Activated CD4-positive, alpha-beta T cell treated with anti-CD3 and anti-CD28 coated beads, Interleukin-10, Interleukin-2, amounts not matched to agents 100 ng/mL and 50 ng/mL, durations not matched to agents 16 hours and 8 hours (primary cell): ENCODE data around the gene EXD3.
A peak's percentile ranks its signal among the peaks of the same experiment; 100 is the strongest.
"Not testable (repeated sequence)": the region's sequence is repeated elsewhere in the genome, so short reads cannot be mapped to it uniquely, and the experiment has no call there.

Experiments used
- DNase-seq: peaks from one replicate; pipeline ENCODE4 v3.0.0-alpha.2; 2020

EXD3 gene, protein sequence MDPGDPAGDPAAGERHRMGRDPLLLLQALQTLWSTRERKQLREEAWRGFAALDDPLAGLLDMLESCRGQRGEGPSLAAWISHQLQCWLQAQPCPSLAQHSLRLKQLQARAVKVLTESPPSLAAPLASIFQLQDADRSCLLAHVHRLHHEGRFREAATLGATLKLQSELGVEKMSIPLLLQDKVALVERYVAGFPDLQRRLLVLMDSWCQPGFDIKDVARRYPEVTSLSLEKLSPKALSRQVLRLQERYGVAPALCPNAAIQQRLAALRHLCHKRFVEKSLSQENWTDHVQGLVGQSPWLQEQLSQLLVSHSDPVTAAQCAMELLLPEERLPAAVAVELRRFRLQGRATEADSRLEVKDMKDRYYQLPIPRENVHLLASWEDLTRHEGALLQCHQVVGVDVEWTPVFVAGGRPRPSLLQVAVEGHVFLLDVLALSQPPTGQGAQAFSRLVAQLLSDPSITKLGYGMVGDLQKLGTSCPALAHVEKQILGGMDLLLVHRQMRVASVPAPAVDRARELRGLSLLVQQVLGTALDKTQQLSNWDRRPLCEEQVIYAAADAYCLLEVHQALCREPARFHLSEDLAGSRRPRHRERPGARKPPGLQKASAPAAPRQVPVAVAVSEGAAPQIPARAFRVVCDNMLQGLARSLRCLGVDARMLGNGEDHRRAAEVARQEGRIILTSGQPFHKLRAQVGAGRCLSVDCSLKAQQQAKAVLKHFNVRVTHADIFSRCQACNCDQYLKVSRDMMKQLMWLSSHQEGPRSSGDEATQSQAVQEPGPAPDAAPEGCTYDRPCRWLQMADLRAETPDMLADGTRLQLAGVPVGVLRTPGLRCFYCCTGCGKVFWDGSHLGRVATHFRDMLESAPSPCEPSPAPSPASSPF

DNA sequence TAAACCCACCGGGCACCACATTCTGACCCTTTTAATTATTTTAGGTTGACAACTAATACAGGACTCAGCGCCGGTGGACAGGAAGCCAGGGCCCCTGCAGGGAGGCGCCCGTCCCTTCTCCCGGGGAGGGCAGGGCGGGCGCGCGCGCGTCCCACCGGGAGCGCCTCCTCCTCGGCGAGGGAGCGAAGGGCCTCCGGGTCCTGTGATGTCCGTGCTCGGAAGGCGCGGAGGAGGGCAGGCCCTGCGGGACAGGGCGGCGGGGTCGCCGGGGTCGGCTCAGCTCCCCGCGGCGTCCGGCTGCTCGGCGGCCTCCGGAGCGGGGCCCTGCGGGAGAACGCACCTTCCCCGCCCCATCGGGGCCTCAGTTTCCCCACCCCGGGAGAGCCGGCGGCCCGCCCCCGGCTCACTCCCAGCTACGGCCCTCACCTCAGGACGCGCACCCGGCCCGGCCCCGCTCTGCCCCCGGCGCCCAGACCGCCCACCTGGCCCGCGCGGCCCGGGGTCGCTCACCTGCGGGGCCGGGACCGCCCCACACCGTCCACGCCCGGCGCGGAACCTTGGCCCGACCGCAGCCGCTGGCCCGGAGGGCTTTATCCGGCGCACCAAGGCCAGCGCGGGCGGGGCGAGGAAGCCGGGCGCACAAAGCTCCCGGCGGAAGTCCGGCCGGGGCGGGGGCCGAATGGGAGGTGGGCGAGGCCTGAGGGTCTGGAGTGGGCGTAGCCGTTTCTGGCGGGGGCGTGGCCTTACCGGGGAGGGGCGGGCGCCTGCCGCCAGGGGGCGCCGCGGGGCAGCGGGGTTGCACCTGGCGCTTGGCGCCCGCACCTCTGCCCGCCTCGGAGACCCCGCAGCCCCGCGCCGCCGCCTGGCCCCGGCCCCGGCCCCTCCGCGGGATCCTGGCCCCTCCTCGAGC, at the start of gene EXD3, which contains the start of gene NOXA1:
Gene EXD3 (minus strand): TSS at position 559 of the 910 bp plus-strand sequence. CDS start 27,805 bp downstream, outside the sequence.
Gene NOXA1 (plus strand): TSS at position 790 of the 910 bp plus-strand sequence. CDS start 137 bp downstream, outside the sequence.
- peak; percentile 97 for DNase-seq

DNA sequence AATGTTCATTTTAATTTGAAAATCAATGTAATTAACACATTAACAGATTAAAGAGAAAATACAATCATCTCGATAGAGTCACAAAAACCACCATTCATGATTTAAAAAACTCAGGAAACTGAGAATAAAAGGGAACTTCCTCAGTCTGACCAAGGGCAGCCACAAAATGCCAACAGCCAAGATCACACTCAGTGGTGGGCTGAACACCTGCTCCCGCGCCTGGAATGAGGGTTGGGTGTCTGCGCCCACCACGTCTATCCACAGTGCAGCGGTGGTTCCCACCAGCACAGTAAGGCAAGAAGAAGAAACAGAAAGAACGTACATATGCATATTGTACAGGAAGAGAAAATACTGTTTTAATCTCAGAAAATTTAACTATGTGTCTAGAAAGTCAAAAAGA, 47.8 kb upstream of the EXD3 start:
- DNase-seq: no peak

DNA sequence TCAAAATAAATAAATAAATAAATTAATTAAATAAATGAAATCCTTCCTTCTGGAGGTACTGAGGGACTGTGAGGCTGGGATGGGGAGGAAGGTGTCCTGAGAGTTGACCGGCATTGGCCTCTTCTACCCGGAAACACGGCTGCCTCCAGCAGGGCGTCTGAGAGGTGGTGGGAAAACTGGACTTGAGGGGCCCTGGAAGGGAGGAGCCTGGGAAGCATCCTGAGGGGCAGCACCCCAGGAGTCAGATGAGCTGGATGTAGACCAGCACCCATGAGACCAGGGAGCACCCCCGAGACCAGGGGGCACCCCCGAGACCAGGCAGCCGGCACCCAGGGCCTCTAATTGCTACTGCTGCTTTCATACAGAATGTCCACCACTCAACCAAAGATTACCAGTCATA, 44.9 kb upstream of the EXD3 start:
- DNase-seq: no peak

DNA sequence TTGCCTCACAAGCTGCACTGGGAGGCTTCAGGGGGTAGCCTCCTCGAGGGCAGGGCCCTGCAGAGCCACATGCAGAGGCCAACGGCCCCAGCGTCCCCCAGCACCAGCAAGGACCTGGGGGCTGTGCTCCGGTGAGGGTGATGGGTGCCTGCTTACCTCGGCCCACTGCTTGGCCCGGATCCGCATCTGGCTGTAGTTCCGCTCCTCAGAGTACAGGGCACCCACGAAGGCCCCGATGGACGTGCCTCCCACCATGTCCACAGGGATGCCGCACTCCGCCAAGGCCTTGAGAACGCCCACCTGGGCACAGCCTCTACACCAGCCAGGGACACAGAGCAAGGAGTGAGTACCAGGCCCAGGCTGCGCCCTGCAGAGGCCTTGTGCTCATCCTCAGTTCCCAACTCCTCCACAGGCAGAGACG, 44.2 kb upstream of the EXD3 start:
- no peak for DNase-seq

DNA sequence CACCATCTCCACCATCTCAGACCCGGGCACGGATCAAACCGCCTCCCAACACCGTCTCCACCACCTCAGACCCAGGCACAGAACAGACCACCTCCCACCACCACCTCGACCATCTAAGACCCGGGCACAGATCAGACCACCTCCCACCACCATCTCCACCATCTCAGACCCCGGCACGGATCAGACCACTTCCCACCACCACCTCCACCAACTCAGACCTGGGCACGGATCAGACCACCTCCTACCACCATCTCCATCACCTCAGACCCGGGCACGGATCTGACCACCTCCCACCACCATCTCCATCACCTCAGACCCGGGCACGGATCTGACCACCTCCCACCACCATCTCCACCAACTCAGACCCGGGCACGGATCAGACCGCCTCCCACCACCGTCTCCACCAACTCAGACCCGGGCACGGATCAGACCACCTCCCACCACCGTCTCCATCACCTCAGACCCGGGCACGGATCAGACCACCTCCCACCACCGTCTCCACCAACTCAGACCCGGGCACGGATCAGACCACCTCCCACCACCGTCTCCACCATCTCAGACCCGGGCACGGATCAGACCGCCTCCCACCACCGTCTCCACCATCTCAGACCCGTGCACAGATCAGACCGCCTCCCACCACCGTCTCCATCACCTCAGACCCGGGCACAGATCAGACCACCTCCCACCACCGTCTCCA, 43.6 kb upstream of the EXD3 start:
- not testable (repeated sequence) for DNase-seq

DNA sequence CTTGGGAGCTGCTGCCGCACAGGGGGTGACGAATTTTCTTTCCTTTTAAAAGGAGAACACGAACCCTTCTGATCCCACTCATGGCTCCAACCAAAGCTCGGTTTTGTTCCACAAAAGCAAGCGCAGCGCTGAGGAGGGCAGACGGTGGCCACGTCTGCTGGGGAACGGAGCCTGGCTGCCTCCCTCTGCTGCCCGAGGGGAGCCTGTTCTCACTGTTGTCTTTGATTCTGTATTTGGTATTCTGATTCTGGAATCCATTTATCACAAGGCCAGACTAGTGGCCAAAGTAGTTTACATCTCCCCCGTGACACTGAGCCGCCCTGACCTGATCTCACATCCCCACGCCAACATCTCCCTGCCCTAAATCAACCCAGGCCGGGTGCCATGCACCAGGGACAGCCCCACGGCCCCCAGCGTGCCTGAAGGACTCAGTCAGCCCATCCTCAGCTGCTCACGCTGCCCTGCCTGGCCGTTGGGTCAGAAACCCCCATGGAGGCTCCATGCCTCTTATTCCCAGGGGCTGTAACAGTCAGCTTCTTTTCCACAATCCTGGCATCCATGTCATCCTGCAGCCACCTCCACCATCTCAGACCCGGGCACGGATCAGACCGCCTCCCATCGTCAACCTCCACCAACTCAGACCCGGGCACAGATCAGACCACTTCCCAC, 42.9 kb upstream of the EXD3 start:
- no peak for DNase-seq

DNA sequence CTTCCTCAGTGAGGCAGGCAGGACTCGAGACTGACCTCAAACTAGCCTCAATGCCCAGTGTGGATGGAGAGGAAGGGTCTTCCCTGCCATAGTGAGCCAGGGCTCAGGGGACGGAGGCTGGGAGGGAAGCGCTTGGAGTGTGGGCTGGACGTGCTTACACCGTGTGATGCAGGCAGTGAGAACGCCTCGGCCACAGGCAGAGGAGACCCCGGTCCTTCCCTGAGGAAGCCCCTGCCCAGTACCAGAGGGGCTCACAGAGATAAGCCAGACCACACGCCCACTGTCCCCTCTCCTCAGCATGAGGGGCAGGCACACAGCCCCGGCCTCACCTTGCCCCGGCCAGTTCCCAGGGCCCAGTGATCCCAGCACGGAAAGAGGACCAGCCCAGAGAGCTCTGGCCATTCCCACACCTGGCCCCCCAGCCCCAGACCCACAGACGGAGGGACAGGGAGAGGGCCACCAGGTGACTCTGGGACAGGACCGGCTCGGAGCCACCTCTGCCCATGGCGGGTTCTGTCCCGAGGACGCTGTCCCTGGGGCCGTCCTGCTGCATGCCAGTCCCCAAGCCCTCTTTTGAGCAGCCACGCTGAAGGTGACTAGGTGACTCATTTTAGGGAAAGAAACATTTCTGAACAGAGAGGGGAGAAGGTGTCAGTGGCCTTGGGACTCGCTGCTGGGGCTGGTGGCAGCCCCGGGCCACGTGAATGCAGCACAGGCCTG, 42.2 kb upstream of the EXD3 start:
- DNase-seq: no peak

DNA sequence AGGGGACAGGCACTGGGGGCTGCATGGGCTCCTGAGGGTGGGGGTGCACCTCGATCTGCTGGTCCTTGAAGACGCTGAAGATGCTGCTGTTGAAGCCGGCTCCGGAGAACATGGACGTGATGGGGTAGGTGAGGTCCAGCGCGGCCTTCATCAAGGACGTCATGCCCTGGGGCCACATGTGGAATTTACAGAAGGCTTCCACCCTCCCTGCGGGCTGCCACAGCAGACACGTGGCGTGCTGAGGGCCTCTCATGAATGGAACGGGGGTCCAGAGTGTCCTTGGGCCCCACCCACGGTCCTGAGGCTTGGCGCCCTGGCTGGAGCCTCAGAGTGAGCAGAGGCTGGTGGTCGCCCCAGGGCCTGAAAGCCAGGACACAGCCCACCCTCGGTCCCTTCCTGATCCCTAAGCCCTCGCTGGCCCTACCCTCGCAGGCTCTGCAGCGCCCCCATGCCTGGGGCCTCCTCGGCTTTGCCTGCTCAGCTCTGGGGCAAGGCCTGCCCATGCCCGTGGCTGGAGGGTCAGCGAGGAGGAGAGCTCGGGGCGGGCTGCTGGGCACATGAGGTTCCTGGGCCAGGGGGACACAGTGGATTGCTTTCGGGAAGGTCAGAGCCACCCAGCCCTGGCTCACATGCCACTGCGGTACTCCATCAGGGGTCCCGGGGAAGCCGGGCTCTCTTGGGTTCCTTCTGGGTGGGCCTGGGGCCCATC, 41.5 kb upstream of the EXD3 start:
- DNase-seq: no peak

DNA sequence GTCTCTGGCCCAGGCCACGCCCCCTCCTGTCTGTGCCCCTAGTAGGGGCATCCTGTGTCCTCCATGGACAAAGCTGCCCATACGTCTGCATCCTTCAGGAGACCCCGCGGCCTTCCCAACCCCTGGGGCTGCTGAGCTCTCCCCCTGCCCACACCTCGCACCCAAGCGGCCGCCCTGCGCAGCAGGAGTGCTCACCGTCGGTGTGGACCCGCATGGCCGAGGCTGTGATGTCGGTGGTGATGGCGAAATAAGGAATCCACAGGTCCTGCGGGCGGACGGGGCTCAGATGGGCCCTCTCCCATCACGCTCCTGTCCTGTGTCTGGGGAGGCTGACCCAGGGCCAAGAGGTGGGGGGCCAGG, 40.9 kb upstream of the EXD3 start:
- no peak for DNase-seq

DNA sequence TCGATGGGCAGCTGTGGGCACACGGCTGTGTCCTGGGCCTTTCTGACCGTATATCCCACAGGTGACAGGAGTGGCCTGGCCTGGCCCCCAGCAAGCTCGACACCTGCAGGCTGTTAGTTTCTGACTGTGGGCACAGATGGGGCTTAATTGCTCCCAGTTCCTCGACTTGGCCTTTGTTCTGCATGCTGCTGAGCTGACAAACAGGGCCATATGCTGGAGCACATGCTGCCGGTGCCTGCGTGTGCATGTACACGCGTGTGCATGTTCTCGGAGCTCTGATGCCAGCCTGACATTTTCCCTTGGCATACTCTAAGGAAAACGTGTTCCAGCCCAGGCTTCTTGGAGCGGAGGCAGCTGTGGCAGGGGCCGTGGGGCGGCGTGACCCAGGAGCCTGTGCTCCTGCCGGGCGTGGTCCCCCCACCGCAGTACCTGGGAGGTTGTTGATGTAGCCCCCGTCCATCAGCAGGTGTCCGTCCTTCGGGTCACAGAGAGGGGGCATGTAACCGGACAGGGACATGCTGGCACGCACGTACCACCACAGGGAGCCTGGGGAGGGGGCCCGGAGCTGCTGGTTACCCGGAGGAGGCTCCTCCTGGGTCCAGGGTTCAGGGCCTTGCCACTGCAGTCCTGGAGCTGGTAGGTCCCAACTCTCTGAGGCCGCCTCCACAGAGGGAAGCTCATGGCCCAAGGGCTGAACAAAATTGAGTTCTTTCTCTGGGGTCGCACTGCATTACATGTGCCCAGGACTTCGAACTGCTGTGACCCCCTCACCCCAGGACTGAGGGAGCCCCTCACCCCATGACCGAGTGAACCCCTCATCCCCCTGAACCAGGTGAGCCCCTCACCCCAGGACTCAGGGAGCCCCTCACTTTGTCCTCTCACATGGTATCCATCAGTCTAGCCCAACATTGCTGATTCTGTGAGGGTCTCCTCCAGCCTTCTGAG, 40.3 kb upstream of the EXD3 start:
- DNase-seq: no peak

DNA sequence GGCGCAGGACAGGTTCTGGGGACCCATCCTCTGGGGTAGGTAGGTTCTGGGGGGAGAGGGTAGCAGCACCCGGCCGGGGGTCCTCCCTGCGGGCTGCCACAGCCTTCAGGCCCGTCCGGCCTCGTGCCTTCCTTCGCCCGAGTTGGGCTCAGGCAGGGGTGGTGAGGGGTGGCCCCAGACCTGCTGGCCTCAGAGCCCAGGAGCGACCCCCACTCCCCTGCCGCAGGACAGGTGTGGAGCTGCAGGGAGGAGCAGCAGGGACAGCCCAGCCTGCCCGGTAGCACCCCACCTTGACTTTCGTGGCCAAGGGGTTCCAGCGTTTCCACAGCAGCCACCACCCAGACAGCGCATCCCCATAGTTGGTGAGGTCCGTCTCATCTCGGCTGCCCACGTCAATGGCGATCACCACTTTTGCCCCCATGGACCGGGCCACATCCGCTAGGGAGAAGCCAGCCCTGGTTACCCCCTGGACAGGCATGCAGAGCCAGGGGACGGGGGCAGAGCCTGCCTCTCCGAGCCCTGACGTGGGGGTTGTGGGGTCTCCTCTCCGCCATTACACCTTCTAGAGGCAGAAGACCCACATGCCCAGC, 39.5 kb upstream of the EXD3 start:
- no peak for DNase-seq

DNA sequence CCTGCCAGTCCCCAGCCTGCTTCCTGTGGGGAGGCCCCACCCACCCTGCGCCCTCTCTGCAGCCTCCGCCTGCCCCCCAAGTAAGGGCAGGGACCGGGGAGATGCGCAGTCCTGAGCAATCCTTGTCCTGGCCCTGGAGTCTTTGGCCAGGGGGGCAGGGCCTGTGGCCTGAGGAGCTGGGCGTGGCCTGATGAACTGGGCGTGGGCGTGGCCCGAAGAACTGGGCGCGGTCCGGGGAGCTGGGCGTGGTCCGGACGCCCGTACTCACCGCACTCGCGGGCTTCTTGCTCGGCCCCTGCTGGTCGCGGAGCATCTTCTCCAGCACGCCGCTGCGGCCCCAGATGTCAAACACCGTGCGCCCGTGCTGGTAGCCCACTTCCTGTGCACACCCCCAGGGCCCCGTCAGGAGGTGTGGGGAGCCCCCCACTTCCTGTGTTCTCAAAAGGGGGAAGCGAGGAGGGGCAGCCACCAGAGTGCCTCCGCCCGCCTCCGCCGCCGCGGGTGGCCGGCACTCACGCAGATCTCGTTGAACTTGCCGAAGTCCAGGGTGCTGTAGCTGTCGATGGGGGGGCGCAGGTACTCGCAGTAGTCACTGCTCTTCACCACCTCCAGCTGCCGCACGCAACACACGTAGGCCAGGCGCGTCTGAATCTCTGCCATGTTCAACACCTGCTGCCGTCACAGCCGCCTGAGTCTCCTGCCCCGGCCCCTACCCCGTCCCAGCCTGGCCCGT, 38.9 kb upstream of the EXD3 start:
- peak; percentile 88 for DNase-seq

DNA sequence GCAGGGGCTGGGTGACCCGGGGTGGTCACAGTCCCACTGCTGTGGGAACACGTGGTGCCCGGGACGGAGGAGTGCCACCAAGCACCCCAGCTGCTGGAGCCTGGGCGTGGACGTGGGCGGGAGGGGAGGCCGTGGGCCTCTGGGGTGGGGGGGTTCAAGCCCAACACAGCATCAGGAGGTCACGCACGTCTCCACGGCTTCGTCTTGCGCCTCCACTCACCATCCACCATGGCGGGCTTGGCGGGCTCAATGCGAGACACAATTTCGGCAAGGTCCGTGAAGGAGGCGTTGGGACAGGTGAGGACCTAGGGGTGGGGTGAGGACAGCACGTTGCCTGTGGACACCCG, 38.3 kb upstream of the EXD3 start:
- DNase-seq: no peak

DNA sequence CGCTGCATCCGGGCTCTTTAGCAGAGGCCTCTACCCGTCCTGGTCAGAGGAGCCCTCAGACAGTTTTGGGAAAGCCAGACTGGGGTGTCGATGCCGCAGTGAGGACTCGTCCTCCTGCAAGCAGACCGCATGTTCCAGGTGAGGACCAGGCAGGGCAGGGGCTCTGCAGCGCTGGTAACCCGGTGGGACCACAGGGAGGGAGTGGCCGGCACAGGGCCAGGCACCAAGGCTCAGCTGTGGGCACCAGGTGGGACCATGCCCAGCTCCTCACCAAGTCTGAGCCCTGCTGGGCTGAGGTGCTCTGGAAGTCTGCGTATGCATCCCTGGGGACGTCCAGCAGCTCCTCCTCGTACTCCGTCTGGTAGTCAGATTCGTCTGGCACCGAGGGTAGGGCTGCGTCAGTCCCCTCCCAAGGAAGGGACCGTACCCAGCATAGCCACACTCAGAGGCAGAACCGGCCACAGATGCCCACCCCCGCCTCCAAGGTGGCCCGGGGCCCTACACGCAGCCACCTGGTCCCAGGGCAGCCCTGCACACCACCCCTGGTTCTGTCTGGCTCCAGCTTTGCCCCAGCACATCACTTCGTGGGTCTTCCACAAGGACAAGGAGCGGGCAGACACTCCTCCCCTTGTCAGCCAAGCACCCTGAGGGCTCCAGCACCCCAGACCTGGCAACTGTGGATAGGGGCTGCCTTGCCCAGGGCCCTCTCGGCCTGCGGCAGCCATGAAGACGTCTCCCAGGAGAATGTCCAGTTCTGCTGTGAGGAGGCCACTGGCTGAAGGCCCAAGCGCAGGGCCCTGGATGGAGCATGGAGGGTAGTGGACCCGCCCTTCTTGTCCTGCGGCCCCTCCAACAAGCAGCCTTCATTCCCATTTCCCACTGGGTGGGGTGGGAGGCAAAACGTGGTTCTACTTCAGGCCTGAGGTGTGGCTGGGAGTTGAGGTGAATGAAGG, 37.7 kb upstream of the EXD3 start:
- no peak for DNase-seq

DNA sequence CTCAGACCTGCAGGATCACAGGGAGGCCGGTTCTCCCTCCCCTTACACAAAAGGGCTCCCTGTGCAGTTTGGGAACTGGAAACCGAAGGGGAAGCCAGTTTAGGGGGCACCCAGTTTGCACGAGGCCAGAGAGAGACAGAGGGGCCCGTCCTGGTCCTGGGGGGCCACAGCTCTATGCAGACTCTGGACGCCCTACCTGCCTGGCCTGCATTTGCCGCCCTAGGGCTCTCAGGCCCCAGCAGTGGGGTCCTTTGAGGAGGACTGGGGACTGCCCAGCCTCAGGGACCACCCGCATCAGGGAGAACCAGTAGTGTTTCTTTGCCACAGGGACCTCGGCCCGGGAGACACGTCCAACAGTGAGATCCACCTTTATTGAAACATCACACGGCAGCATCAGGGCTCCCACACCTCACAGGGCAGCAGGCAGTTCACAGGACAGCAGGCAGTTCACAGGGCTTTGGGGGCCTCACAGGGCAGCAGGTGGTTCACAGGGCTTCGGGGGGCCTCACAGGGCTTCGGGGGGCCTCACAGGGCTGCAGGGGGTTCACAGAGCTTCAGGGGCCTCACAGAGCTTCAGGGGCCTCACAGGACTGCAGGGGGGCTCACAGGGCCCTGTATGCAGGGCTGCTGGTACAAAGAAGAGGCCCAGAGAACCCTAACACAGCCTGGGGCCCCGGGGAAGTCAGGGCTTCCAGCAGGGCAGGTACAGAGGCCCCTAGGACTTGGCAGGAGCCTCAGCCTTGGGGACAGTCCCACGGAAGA, 36.8 kb upstream of the EXD3 start:
- no peak for DNase-seq

DNA sequence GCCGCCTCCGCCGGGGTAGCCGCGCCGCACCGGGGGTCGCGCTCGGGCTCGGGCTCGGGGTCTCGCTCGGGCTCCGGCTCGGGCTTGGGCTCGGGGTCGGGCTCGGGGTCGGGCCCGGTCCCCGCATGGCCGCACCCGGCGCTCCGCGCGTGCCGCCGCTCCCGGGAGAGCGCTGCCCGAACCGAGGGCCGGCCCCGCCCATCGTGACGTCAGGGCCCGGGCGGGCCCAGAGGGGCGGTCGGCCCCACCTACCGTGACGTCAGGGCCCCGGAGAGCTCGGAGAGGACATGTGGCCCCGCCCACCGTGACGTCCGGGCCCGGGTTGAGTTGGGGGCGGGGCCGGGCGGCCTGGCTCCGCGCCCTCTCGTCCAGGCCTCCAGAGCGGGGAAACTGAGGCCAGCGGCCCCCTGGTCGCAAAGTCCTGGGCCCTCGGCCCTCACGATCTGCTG, 36.2 kb upstream of the EXD3 start, which contains the start of gene NSMF:
Gene NSMF (minus strand): TSS at position 183 of the 449 bp plus-strand sequence. CDS start 232 bp downstream, outside the sequence.
- DNase-seq: peak; percentile 96
